8988T (cell line): ENCODE data around the gene SCUBE1.
A peak's percentile ranks its signal among the peaks of the same experiment; 100 is the strongest.

Source experiments
- DNase-seq: peaks from one replicate; pipeline ENCODE4 v3.0.0; 2011

SCUBE1 gene

DNA sequence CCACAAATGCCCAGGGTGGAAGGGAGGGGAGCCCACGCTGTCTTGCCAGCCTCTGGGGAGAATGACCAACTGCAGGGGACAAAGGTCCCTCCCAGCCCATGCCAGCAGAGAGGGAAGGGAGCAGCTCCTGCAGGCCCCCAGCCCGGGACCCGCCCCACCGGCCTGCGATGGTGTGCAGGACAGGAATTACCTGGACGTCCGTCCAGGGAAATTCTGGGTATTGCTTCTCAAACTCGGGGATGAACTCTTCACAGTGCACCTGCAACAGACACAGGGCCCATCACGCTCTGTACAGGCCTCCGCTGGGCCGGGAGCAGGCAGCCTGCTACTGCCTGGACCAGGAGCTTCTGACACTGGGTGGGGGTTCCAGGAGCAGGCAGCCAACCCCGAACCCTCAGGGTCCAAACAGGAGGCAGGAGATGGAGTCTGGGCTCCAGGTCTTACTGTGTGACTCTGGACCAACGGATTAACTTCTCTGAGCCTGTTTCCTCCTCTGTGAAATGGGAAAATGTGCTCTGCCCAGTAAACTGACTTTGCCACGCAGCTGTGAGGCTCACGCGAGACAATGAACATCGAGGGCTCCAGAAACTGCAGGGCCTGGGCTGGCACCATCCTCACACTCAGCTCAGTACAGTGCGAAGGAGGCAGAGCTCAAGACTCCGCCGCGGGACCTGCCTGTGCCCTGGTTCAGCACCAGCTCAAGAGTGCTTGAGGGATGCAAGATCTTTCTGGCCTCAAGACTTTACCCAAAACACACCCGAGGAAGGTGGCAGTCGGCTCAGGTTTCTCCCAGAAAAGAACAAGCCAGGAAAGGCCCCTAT is 173.7 kb downstream of the SCUBE1 start:
- no peak for DNase-seq

DNA sequence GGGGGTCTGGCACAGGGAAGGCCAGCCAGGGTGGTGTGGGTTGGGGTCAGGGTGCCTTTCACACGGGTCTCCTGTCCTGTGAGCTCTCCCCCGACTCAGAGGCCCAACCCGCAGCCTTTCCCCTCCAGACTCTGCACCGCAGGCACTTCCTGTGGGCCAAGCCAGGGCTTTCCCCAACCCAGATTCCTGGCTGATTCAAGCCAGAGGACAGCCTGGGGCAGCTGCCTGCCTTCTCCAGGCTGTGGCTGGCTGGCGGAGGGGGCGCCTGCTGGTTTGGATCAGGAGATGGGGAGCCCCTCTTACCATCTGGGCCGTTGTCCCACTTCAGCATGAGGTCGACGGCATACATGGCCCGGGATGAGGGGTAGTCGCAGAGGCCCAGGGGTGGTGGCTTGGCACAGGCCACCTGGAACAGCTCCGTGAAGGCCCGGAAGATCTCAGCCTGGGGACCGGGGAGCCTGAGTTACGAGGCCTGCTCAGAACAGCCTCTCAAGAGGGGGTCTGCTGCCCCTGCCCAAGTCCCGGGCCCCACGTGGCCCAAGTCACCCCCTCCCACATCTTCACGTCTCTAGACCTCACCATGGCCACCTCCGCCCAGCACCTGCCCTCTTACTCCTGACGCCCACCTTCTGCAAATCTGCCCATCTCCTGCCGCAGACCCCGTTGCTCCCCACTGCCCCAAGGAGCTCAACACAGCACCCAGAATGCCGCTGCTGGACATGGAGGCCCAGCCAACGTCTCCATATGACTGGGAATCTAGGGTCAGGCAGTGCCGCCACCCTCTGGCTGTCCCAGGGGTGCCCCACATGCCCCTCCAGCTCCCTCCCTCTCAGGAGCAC is 174.5 kb downstream of the SCUBE1 start:
- no peak for DNase-seq

DNA sequence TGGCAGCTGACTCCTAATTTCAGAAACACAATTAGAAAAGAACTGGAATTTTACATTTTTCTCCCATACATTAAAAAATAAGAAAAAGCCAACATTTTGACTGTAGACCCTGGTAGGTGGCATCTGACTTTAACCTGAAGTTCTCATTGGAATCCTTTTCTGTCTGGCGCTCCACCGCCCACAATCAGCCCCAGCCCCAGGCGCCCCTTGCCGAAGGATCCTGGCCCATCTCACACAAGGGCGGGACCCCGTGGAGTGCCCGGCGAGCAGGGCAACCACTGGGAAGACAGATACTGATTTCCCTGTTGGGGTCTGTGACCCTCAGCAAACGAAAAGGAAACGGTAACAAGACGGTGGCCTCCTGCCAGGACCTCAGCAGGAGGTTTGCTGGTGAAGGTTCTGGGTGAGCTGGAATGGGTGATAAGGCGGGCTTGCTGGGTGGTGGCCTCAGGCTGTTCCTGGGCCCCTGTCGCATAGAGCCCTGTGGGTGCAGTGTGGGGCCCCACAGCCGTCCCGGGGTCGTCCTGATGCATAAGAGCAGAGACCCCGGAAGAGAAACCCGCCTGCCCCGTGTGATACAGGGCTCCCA is 176.1 kb downstream of the SCUBE1 start:
- no peak for DNase-seq

DNA sequence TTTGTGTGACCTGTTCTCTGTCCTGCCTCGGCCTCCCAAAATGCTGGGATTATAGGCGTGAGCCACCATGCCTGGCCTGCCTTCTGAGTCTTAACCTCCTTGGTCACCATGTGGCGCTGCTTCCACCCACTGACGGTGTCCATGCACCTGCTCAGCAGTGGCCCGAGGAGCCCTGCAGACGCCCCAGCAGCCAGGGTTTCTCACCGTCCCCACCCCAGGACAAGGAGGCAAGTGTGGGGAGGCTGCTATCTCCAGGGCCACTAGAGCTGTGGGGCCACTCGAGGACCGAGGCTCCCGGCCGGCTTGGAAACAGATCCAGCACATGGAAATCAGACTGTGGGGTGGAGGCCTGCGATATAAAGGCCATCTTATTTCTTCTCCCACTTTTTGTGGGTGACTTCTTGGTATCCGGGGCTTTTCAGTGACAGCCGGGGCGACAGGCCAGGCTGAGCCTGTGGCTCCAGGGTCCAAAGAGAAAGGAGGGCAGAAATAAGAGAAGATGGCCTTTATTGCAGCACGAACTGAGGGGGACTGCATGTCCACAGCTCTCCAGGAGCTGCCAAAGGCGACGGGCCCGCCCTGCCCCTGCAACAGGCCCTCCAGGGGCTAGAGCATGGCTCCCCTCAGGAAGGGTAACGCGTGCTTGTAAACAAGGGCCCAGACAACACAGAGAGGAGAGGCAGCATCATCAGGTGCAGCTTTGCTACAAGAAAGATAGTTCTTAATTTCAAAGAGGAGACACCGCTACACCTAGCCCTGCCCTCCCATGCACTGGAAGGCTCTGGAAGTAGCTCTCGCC is 176.8 kb downstream of the SCUBE1 start:
- no peak for DNase-seq

GRCh38 chr22:43164636-43165035 is 178.5 kb downstream of the SCUBE1 start:
- DNase-seq = no peak

DNA sequence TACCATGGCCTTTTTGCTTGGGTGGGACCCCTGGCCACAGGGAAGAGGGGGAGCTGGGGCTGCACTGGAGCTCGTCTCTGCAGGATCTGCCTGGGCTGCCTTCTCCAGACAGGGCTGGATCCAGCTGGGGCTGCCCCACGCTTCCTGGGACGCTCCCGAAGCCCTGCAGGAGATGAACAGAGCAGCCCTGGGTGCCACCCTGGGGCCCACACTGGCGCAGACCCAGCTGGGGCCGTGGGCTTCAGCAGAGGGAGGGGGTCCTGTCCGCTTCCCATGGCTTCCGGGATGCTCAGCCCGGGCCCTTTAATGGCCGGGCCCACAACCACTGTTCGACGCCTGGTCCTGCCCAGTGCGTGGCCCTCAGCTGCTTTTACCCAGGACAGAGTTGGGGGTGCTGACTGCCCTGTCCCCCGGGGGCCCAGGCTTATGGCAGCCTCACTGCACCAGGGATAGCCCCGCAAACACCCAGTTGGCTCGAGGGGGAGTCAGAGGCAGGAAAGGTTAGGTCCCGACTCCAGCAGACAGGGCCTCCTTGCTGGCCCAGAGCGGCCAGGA is 179.9 kb downstream of the SCUBE1 start:
- DNase-seq = no peak

- DNase-seq = no peak
These were observed 180.6 kb downstream of the SCUBE1 start for GRCh38 chr22:43162412-43163150.

- DNase-seq = no peak
These were observed 182.6 kb downstream of the SCUBE1 start for GRCh38 chr22:43160497-43161126.

DNA sequence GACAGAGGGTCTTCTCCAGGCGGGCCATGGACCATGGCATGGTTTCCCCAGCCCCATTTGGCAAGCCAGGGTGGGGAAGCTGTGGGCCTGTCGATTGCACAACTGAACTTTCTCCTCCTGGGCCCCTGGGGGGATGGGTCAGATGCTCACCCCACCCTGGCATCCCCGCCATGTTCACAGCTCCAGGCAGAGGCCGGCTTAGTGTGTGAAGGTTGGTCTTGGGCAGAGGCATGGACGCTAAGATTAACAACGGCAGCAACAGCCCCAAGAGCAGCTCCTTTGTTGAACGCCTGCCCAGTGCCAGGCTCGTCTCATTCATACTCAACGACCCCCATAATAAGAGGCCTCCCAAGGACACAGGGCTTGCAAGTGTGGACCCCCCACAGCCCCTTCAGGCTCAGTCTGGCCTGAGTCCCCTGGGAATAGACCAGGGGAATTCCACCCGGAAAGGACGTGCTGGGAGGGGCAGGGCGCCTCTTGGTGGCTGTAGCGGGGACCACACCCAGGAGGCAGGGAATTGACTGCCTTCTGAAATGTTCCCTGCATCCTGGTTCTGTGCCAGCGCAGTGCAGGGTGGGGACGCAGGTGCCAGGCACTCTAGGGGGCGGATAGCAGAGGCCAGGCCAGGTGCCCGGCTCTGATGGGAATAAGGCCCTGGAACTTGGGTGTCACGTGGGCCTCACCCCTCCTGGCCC is 183.5 kb downstream of the SCUBE1 start:
- peak; percentile 52 for DNase-seq

DNA sequence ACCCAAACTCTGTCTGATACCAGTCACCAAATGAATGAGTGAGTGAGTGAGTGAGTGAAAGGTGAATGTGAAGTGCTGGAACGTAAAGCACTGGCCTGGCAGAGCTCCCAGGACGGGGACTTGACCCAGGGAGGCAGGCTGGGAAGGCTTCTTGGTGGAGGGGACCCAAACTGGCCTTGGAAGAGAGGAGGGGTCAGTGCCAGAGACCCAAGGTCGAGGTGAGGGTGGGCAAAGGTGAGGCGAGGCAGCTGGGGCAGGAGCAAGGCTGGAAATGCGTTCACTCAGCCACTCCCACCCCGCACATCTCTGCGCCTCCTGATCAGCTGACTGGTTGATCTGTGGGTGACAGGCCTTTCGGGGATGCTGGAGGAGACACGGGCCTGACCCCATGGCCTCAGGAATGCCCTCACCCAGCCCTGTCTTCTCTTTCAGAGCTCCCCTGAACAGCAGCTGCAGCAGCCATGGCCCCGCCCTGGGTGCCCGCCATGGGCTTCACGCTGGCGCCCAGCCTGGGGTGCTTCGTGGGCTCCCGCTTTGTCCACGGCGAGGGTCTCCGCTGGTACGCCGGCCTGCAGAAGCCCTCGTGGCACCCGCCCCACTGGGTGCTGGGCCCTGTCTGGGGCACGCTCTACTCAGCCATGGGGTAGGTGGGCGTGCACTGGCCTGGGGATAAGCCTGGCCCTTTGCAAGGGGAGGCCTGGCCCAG is 184.2 kb downstream of the SCUBE1 start:
- DNase-seq = no peak

DNA sequence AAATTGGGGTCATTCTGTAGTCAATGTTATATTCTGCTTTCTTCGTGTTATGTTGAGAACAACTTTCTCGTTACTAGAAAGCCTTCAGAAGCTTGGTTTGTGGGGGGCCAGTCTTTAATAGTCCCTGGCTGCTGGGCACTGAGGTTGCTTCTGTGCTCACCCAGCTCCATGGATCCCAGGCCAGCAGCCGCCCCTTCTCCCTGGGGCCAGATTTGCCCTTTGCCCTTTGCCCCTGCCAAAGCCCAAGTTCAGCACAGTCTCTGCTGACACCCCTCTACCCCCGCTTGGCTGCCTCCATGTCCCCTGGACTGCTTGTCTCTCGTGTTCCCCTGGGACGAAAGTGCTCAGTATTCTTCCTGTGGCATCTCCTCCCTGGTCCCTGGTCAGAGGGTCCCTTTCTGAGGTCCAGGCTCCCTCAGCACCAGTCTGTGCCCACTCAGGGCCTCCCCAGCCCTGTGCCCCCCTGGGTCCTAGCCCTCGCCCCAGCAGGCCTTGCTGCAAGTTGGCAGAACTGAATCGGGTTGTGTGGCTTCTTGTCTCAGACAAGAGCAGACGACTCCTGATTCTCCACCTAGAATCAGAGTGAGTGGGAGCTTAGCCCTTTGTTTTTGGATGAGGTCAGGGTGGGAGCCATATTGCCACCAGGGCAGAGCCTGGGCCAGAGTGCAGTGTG is 185.2 kb downstream of the SCUBE1 start:
- no peak for DNase-seq

DNA sequence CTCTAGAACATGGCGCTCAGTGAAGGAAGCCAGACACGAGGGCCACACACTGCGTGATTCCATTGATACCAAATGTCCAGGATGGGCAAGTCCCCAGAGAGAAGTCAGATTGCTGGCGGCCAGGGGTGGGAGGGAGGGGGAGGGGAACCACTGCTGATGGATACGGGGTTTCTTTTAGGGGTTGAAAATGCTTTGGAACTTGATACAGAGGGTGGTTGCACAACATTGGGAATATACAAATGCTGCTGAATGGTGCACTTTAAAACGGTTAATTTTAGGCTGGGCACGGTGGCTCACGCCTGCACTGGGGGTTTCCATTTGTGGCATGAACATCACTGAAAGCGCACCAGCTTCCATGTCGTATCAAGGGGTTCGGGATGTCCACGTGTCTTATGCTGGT is 186.8 kb downstream of the SCUBE1 start:
- no peak for DNase-seq

DNA sequence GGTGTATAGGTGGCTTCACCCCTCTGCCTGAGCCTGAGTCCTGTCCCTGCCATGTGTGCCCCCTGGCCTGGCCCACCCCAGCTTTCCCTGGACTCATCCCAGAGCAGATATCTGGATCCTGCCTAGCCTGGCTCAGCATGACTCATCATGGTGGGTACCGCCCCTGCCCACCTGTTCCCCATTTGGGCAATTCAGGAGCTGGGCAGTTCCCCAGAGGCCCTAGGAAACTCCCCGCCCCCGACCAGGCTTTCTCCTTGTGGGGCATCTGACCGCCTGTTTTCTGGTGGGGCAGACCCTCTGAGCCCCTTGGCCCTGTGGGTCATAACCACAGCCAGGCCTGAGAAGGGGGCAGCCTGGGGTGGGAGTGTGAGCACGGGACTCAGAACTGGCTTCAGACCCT is 187.4 kb downstream of the SCUBE1 start:
- DNase-seq = no peak

DNA sequence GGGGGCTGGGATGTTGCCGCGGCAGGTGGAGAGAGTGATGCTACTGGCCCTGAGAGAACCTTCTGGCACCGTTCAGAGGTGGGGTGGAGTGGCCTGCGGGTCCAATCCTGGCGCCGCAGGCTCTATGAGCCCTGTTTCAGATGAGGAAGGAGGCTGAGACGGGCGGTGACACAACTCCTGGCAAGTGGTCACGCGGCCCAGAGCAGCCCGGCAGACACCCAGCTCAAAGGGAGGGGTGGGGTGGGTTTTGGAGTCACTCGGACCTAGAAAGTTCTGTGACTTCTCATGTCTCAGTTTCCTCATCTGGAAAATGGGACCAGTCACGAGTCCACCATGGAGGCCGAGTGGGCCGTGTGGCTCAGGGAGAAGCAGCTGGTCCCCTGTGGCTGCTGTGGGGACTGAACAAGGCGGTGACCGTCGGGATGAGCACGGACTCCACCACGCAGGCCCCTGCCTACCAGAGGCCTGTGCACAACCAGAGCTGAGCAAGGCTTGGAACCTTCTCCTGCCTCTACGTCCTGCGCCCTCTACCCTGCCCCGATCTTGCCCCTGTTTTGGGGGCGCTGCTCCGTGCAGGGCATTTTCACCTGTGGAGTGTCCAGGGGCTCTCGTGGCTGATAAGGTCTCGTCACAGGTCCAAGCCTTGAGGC is 188.2 kb downstream of the SCUBE1 start:
- DNase-seq = no peak

DNA sequence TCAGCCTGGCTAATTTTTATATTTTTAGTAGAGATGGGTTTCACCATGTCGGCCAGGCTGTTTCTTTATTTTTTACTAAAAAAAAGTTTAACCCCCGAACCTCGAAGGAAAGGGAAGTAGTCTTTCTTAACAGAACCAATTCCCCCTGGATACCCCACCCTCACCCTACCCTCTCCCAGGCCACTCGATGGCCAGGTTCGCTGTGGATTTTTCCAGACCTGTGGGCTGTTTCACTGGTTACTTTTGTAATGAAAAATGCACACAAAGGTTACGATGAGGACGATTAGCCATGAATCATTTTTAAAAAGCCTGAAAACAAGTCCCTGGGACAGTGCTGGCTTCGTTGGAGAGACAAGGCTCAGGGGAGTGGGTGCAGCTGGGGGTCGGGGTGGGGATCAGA is 189.3 kb downstream of the SCUBE1 start:
- DNase-seq = no peak

DNA sequence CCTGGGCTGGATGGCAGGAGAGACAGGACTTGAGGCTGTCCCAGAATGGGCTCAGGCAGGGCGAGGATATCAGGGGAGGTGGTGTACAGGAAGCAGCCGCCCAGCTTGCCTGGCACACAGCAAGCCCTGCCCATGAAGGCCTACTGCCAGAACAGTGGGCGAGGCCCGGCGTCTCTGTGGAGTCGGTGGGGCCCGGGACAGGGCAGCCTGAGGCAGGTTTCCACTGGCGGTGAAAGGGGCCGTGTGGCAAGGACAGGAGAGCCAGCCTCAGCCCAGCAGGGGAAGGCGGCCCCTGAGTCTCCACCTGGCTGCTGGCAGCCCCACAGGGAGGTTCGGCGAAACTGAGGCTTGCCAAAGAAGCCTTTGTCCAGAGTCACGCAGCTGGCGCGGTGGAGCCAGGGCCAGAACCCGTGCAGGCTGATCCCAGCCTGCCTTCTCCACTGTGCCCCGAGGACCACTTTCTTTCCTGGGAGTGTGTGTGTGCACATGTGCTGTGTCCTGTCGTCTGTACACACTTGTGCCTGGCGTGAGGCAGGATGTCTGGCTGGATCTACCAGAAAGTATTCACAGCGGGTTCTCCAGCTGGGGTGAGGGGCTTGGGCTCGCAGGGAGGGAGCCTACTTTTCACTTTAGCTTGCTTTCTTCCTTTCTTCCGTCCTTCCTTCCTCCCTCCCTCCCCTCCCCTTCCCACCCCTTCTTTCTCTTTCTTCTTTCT is 190.7 kb downstream of the SCUBE1 start:
- no peak for DNase-seq

DNA sequence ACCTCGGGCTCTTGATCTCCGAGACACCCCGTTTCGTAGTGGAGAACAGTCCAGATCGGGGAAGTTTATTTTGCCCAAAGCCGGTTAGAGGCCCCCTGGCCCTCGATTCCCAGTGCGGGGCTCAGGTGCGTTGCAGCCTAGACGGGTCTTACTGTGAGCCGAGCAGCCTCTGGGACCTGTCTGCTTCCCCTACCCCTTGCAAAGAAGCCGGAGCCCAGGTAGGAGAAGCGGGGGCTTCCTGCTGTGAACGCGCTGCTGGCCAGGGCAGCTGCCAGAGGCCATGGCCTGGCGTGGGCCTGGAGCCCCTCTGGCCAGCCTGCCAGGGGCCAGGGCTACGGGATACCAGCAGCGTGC is 191.2 kb downstream of the SCUBE1 start:
- no peak for DNase-seq

DNA sequence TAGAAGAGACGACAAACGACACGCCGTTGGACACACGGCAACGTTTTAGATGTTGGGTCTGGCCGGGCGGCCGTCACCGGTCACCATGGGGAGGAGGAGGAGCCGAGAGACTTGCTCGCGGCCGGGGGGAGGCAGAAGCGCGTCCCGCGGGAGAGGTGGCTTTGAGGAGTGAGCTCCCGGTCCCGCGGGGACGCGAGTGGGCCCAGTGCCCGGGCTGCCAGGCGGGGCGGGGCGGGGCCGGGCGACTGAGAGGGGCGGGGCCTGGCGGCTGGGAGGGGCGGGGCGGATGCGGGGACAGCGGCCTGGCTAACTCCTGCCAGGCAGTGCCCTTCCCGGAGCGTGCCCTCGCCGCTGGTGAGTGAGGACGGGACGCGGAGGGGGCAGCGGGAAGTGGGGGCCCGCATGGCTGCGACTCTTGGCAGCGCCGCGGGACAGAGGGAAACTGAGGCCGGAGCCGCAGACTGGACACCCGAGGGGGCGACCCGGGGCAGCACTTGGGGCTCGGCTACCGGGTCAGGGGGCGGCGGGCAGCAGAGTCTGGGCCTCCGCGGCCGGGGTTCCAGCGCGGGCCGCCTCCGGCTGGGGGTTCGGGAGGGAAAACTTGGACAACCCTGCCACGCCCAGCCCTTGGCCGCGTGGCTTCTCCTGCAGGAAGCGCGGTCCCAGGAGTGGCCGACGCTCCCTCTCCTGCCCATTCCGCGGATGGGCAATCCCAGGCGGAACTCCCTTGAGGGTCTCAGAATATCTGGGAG is 191.7 kb downstream of the SCUBE1 start, which contains the start of gene TSPO:
TSS of gene TSPO (plus strand) at position 309 of the 752 bp plus-strand sequence. CDS start 7,680 bp downstream, outside the sequence.
- peak; percentile 52 for DNase-seq
